Measurements from ENCODE around the gene PVALB. TPM values are rescaled to one million over a fixed set of nuclear protein-coding genes. Genes with fewer than 3 reads are reported as not detected.

PVALB gene
- total and polyA plus RNA-seq, 9 of the 15 experiments (the other 6 are each of a cell fraction or from before 2014, with no cell fraction given): not detected

GRCh38 chr22:36775964-36776669 is 40.7 kb downstream of the PVALB start, which contains the start of gene IFT27 (continued):
- TF ChIP-seq SAP30 (IDR thresholded peaks at IDR 0.05; ENCODE audit: borderline replicate concordance, insufficient read depth, low read depth, low read length, poor library complexity, severe bottlenecking) (no peak), EP300 (IDR thresholded peaks at IDR 0.05; ENCODE audit: low read length) (no peak), POLR2B (IDR thresholded peaks at IDR 0.05; ENCODE audit: low read depth, partially characterized antibody) (no peak), MCM7 (IDR thresholded peaks at IDR 0.05) (no peak), ZNF143 (CRISPR knock-in tag; IDR thresholded peaks at IDR 0.05) (no peak), GTF2A2 (tag; IDR thresholded peaks at IDR 0.05) (no peak), TAL1 (IDR thresholded peaks at IDR 0.05) (no peak), ARHGAP35 (IDR thresholded peaks at IDR 0.05; ENCODE audit: partially characterized antibody) (no peak), ZNF124 (CRISPR knock-in tag; IDR thresholded peaks at IDR 0.05) (no peak), ZNF696 (CRISPR knock-in tag; conservative IDR thresholded peaks at IDR 0.05) (no peak), HNRNPUL1 (IDR thresholded peaks at IDR 0.05; ENCODE audit: low read length) (no peak), U2AF1 (optimal IDR thresholded peaks at IDR 0.05; ENCODE audit: low read depth, low read length) (no peak), KLF1 (tag; IDR thresholded peaks at IDR 0.05) (no peak), CHD2 (IDR thresholded peaks at IDR 0.05; ENCODE audit: low read depth, low read length) (peak; percentile 15; the same call in 1 of the 2 replicates)
- TF ChIP-seq, protein P1, sequence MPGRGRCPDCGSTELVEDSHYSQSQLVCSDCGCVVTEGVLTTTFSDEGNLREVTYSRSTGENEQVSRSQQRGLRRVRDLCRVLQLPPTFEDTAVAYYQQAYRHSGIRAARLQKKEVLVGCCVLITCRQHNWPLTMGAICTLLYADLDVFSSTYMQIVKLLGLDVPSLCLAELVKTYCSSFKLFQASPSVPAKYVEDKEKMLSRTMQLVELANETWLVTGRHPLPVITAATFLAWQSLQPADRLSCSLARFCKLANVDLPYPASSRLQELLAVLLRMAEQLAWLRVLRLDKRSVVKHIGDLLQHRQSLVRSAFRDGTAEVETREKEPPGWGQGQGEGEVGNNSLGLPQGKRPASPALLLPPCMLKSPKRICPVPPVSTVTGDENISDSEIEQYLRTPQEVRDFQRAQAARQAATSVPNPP (IDR thresholded peaks at IDR 0.05; ENCODE audit: borderline replicate concordance, insufficient read depth, insufficient read length): no peak
- TF ChIP-seq, protein P2, sequence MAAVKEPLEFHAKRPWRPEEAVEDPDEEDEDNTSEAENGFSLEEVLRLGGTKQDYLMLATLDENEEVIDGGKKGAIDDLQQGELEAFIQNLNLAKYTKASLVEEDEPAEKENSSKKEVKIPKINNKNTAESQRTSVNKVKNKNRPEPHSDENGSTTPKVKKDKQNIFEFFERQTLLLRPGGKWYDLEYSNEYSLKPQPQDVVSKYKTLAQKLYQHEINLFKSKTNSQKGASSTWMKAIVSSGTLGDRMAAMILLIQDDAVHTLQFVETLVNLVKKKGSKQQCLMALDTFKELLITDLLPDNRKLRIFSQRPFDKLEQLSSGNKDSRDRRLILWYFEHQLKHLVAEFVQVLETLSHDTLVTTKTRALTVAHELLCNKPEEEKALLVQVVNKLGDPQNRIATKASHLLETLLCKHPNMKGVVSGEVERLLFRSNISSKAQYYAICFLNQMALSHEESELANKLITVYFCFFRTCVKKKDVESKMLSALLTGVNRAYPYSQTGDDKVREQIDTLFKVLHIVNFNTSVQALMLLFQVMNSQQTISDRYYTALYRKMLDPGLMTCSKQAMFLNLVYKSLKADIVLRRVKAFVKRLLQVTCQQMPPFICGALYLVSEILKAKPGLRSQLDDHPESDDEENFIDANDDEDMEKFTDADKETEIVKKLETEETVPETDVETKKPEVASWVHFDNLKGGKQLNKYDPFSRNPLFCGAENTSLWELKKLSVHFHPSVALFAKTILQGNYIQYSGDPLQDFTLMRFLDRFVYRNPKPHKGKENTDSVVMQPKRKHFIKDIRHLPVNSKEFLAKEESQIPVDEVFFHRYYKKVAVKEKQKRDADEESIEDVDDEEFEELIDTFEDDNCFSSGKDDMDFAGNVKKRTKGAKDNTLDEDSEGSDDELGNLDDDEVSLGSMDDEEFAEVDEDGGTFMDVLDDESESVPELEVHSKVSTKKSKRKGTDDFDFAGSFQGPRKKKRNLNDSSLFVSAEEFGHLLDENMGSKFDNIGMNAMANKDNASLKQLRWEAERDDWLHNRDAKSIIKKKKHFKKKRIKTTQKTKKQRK (IDR thresholded peaks at IDR 0.05; ENCODE audit: borderline replicate concordance, low read depth, low read length): peak; percentile 89
- TF ChIP-seq, protein P3, sequence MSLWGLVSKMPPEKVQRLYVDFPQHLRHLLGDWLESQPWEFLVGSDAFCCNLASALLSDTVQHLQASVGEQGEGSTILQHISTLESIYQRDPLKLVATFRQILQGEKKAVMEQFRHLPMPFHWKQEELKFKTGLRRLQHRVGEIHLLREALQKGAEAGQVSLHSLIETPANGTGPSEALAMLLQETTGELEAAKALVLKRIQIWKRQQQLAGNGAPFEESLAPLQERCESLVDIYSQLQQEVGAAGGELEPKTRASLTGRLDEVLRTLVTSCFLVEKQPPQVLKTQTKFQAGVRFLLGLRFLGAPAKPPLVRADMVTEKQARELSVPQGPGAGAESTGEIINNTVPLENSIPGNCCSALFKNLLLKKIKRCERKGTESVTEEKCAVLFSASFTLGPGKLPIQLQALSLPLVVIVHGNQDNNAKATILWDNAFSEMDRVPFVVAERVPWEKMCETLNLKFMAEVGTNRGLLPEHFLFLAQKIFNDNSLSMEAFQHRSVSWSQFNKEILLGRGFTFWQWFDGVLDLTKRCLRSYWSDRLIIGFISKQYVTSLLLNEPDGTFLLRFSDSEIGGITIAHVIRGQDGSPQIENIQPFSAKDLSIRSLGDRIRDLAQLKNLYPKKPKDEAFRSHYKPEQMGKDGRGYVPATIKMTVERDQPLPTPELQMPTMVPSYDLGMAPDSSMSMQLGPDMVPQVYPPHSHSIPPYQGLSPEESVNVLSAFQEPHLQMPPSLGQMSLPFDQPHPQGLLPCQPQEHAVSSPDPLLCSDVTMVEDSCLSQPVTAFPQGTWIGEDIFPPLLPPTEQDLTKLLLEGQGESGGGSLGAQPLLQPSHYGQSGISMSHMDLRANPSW (CRISPR knock-in tag; IDR thresholded peaks at IDR 0.05): no peak
- TF ChIP-seq, protein P4, sequence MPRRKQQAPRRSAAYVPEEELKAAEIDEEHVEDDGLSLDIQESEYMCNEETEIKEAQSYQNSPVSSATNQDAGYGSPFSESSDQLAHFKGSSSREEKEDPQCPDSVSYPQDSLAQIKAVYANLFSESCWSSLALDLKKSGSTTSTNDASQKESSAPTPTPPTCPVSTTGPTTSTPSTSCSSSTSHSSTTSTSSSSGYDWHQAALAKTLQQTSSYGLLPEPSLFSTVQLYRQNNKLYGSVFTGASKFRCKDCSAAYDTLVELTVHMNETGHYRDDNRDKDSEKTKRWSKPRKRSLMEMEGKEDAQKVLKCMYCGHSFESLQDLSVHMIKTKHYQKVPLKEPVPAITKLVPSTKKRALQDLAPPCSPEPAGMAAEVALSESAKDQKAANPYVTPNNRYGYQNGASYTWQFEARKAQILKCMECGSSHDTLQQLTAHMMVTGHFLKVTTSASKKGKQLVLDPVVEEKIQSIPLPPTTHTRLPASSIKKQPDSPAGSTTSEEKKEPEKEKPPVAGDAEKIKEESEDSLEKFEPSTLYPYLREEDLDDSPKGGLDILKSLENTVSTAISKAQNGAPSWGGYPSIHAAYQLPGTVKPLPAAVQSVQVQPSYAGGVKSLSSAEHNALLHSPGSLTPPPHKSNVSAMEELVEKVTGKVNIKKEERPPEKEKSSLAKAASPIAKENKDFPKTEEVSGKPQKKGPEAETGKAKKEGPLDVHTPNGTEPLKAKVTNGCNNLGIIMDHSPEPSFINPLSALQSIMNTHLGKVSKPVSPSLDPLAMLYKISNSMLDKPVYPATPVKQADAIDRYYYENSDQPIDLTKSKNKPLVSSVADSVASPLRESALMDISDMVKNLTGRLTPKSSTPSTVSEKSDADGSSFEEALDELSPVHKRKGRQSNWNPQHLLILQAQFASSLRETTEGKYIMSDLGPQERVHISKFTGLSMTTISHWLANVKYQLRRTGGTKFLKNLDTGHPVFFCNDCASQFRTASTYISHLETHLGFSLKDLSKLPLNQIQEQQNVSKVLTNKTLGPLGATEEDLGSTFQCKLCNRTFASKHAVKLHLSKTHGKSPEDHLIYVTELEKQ (CRISPR knock-in tag; IDR thresholded peaks at IDR 0.05): no peak

Measured in K562 (cell line).